Measurements from ENCODE around the gene ANKRD34B. TPM values are rescaled to one million over a fixed set of nuclear protein-coding genes. Genes with fewer than 3 reads are reported as not detected.

Gene ANKRD34B
- total and polyA plus RNA-seq, 2 experiments from 2014 or later = 0.05 TPM; not detected in 1

DNA sequence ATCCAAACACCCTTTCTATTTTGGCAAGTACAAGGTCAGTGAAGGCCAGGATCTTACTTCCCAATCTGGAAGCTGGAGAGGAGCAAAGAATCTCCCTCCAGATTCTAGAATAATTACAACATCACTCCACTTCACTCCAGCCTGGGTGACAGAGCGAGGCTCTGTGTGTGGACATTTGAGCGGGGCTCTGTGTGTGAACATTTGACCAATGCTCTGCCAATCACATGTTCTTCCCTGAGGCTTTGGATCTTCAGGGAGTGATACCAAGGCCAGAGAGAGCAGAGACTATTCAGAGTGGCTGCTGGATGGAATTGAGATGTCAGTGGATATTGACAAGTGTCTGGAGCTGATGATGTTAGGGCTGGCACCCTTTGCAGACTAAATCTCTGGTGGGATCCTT is 24.7 kb upstream of the ANKRD34B start:
- Histone ChIP-seq H3K4me1 (ENCODE audit: low read depth) (no peaks in the 10 kb centered on the region), H3K27ac (no peak overlapping the region), H3K36me3 (no peaks in the 10 kb centered on the region), H3K9me3 (ENCODE audit: low read depth) (no peaks in the 10 kb centered on the region), H3K4me3 (no peak overlapping the region), H3K27me3 (no peaks in the 10 kb centered on the region)
- no peak for DNase-seq (ENCODE audit: low read depth in 1 of 2, low spot score in 1 of 2)
- TF ChIP-seq, protein P1, sequence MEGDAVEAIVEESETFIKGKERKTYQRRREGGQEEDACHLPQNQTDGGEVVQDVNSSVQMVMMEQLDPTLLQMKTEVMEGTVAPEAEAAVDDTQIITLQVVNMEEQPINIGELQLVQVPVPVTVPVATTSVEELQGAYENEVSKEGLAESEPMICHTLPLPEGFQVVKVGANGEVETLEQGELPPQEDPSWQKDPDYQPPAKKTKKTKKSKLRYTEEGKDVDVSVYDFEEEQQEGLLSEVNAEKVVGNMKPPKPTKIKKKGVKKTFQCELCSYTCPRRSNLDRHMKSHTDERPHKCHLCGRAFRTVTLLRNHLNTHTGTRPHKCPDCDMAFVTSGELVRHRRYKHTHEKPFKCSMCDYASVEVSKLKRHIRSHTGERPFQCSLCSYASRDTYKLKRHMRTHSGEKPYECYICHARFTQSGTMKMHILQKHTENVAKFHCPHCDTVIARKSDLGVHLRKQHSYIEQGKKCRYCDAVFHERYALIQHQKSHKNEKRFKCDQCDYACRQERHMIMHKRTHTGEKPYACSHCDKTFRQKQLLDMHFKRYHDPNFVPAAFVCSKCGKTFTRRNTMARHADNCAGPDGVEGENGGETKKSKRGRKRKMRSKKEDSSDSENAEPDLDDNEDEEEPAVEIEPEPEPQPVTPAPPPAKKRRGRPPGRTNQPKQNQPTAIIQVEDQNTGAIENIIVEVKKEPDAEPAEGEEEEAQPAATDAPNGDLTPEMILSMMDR (IDR thresholded peaks at IDR 0.05; ENCODE audit: low read depth, low read length) = no peak

DNA sequence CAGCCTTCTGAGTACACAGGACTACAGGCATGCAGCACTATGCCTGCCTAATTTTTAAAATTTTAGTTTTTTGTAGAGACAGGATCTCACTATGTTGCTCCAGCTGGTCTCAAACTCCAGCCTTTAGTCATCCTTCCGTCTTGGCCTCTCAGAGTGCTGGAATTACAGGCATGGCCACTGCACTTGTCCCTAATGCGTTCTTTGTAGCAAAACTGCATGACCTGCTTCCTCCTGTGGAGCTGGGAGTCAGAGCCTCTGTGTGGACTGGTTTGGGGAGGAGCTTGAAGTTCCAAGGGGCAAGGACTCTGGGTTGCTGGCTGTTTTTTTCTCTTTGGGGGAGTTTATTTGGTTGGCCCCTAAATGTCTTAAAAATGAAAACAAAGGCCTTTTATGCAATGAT is 22.7 kb upstream of the ANKRD34B start:
- TF ChIP-seq, protein P1 (IDR thresholded peaks at IDR 0.05; ENCODE audit: low read depth, low read length) = no peak

DNA sequence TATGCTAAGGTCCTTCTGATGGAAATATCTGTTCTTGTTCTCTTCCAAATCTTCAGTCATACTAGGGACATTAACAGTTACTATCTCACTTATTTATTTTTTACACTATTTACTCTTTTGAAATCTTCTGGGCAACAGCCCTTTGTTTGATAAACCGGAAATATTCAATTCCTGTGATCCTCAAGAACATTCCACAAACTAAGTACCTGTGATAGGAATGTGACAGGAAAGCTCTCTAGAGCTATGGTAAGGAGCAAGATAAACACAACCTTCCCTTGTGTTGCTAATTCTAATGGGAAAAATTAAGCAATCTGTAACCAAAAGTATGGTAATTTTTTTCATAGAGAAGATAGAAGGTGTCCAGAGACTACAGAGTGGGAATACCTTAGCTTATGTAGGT is 22.0 kb upstream of the ANKRD34B start:
- TF ChIP-seq, protein P1 (IDR thresholded peaks at IDR 0.05; ENCODE audit: low read depth, low read length) = no peak
- H3K36me3 ChIP-seq = no peaks in the 10 kb centered on the region
- DNase-seq (ENCODE audit: low read depth in 1 of 2, low spot score in 1 of 2) = no peak
- no peaks in the 10 kb centered on the region for H3K4me1 ChIP-seq (ENCODE audit: low read depth)
- no peaks in the 10 kb centered on the region for H3K27me3 ChIP-seq
- no peak overlapping the region for H3K27ac ChIP-seq
- no peaks in the 10 kb centered on the region for H3K9me3 ChIP-seq (ENCODE audit: low read depth)
- H3K4me3 ChIP-seq = no peak overlapping the region

More for the DNA sequence above, 22.7 kb upstream of the ANKRD34B start:
- Histone ChIP-seq H3K27ac (no peak overlapping the region), H3K36me3 (no peaks in the 10 kb centered on the region), H3K4me3 (no peak overlapping the region), H3K27me3 (no peaks in the 10 kb centered on the region), H3K4me1 (ENCODE audit: low read depth) (no peaks in the 10 kb centered on the region), H3K9me3 (ENCODE audit: low read depth) (no peaks in the 10 kb centered on the region)
- no peak for DNase-seq (ENCODE audit: low read depth in 1 of 2, low spot score in 1 of 2)

DNA sequence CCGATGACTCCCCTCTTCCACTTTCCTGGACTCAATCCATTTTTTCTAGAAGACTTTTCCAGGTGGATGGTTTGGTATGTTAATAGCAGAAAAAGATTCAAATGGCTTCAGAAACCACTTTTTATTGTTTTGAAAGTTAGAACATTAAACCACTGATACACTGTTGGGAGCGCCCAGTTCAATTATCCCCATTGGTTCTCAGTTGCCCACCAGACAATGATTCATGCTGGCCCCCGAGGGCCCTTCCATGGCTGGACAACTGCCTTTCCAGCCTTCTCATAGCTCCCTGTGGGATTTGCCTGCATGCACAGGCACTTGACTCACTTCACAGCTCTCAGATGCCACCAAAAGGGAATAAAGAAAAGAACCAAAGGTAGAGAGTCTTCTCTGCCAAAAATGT is 21.3 kb upstream of the ANKRD34B start:
- TF ChIP-seq, protein P1 (IDR thresholded peaks at IDR 0.05; ENCODE audit: low read depth, low read length) = no peak
- Histone ChIP-seq H3K27me3 (no peaks in the 10 kb centered on the region), H3K27ac (no peak overlapping the region), H3K4me3 (no peak overlapping the region), H3K36me3 (no peaks in the 10 kb centered on the region), H3K9me3 (ENCODE audit: low read depth) (no peaks in the 10 kb centered on the region), H3K4me1 (ENCODE audit: low read depth) (no peaks in the 10 kb centered on the region)
- no peak for DNase-seq (ENCODE audit: low read depth in 1 of 2, low spot score in 1 of 2)

DNA sequence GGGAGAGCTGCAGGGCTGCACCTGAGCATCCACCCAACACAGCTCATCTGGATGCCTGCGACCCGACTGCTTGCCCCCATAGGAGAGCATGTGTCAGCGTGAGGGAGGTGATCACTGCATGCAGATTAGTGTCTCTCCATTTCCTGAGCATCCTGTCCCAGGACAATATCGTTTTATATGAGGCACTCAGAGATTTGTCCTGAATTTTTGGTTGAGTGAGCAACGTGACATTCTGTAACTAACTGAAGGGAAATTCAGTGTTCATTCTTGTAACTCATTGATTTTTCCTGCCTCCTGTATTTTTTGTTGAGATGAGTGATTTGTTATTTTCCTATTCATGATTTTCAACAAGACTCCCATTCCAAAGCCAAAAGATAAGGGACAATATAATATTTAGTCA is 20.7 kb upstream of the ANKRD34B start:
- Histone ChIP-seq H3K4me3 (no peak overlapping the region), H3K27ac (no peak overlapping the region), H3K9me3 (ENCODE audit: low read depth) (no peaks in the 10 kb centered on the region), H3K4me1 (ENCODE audit: low read depth) (no peaks in the 10 kb centered on the region), H3K27me3 (no peaks in the 10 kb centered on the region), H3K36me3 (no peaks in the 10 kb centered on the region)
- no peak for DNase-seq (ENCODE audit: low read depth in 1 of 2, low spot score in 1 of 2)
- TF ChIP-seq, protein P1 (IDR thresholded peaks at IDR 0.05; ENCODE audit: low read depth, low read length) = no peak

Data from cardiac muscle cell (in vitro differentiated cells and primary cell).